Epithelial cell of proximal tubule (primary cell): ENCODE data around the gene C19orf53. TPM values are rescaled to one million over a fixed set of nuclear protein-coding genes. Genes with fewer than 3 reads are reported as not detected.

Source experiments
- DNase-seq: peaks from one replicate; pipeline ENCODE4 v3.0.0-alpha.2; 2011; ENCODE audit warnings: low read depth
- H3K4me3 ChIP-seq: 2 replicates; pipeline ENCODE4 v1.5.1; 2011; ENCODE audit warnings: low read depth, mild to moderate bottlenecking, low read length
- CTCF ChIP-seq: conservative IDR thresholded peaks from 2 replicates; pipeline ENCODE4 v1.5.1; 2012; ENCODE audit warnings: low read depth, mild to moderate bottlenecking, low read length
- total RNA-seq: library from RNA; depleted of rRNA; stranded (reverse); fragments of >200 nt; gene quantifications from 2 replicates; pipeline ENCODE4 v1.2.3, GENCODE V29; 2015

The C19orf53 gene
- total RNA-seq, 1 donor from 2014 or later = 200 TPM

GRCh38 chr19:13817615-13818371 is 43.5 kb downstream of the C19orf53 start:
- no peak for DNase-seq
- TF ChIP-seq CTCF = no peak
- no peak overlapping the region for H3K4me3 ChIP-seq

GRCh38 chr19:13819238-13819637 is 45.0 kb downstream of the C19orf53 start:
- TF ChIP-seq CTCF = no peak
- DNase-seq = no peak

GRCh38 chr19:13821292-13821691 is 47.0 kb downstream of the C19orf53 start:
- TF ChIP-seq CTCF = no peak
- no peak for DNase-seq
- H3K4me3 ChIP-seq = no peak overlapping the region

More at GRCh38 chr19:13819238-13819637, 45.0 kb downstream of the C19orf53 start:
- H3K4me3 ChIP-seq = no peak overlapping the region

- TF ChIP-seq CTCF = no peak
- no peak overlapping the region for H3K4me3 ChIP-seq
Measured at GRCh38 chr19:13823256-13823655, 49.0 kb downstream of the C19orf53 start.

GRCh38 chr19:13823901-13824300 is 49.6 kb downstream of the C19orf53 start:
- TF ChIP-seq CTCF = no peak
- DNase-seq = no peak
- H3K4me3 ChIP-seq = no peak overlapping the region

More at GRCh38 chr19:13823256-13823655, 49.0 kb downstream of the C19orf53 start:
- DNase-seq = no peak

DNA sequence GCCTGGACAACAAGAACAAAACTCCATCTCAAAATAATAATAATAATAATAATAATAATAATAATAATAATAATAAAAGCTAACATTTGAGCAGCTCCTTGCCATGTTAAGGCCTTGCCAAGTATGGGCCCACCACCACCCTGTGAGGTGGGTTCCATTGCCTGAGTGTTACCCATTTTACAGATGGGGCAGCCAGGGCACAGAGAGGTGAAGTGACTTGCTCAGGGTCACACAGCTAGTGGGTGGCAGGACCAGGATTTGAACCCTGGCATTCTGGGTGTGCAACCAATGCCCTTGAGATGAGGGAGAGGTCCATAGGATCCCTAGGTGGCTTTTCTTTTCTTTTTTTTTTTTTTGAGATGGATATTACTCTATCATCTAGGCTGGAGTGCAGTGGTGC is 50.4 kb downstream of the C19orf53 start:
- no peak for DNase-seq
- H3K4me3 ChIP-seq = no peak overlapping the region
- TF ChIP-seq CTCF = no peak
